Psoas muscle (tissue), 8 donors: ENCODE data around the gene CUTC. TPM values are rescaled to one million over a fixed set of nuclear protein-coding genes. Genes with fewer than 3 reads are reported as not detected.

ENCODE experiments used
- ATAC-seq, 4 donors: fragments of 200-7000 bp; cut with Tn5 transposase; one replicate each; pipeline ENCODE4 v1.9.1; 2020; ENCODE audit warnings: moderate library complexity in 3 of 4, mild to moderate bottlenecking in 2 of 4
- DNase-seq, 2 donors: peaks; one replicate each; pipeline ENCODE4 v3.0.0-alpha.2; 2020
- H3K27ac ChIP-seq: fragments of 200-600 bp; one replicate; pipeline ENCODE4 v1.8.0; 2022
- H3K27me3 ChIP-seq, 3 donors: fragments of 200-600 bp in 1 of 3; one replicate each; pipeline versions ENCODE4 v1.6.1 to v1.8.0; 2013 to 2022; ENCODE audit warnings: low read length in 2 of 3, mild to moderate bottlenecking in 2 of 3, moderate library complexity in 1 of 3; ENCODE audit not compliant: insufficient read depth in 3 of 3
- H3K36me3 ChIP-seq, 2 donors: fragments of 200-600 bp in 1 of 2; one replicate each; pipeline versions ENCODE4 v1.6.1 to v1.8.0; 2013 to 2022; ENCODE audit warnings: low read depth in 1 of 2, mild to moderate bottlenecking in 1 of 2, moderate library complexity in 1 of 2; ENCODE audit not compliant: insufficient read depth in 1 of 2
- H3K4me1 ChIP-seq: fragments of 200-600 bp; one replicate; pipeline ENCODE4 v1.8.0; 2022
- H3K4me3 ChIP-seq: fragments of 200-600 bp; one replicate; pipeline ENCODE4 v1.8.0; 2022; ENCODE audit warnings: mild to moderate bottlenecking
- H3K9me3 ChIP-seq: fragments of 200-600 bp; one replicate; pipeline ENCODE4 v1.8.0; 2022
- CTCF ChIP-seq: fragments of 200-600 bp; IDR thresholded peaks from one replicate; pipeline ENCODE4 v1.8.0; 2022; ENCODE audit warnings: antibody characterized with exemption
- WGBS, 3 donors: extraction: QIAGEN DNeasy Blood & Tissue Kit; methylation state at CpG; one replicate each; pipeline versions ENCODE4 v1.1.6 to v1.1.7; 2013; 5-methylcytosine and 5-hydroxymethylcytosine counted together
- intact Hi-C, 2 donors: fragments of 100-400 bp; cut with DNase I; formaldehyde crosslinking; loops; one replicate each; pipeline versions ENCODE4 v1.11.0 to v1.14.2; 2022
- long read RNA-seq, 2 donors: library from polyadenylated mRNA; unstranded; transcript quantifications; one replicate each; pipeline ENCODE4 v2.0.0, GENCODE V29; 2021
- polyA plus RNA-seq, 3 donors: library from polyadenylated mRNA; stranded (reverse); fragments of 200-250 nt; gene quantifications; one replicate each; pipeline ENCODE4 v1.2.3, GENCODE V29; 2013
- total RNA-seq, 4 donors: library from RNA; stranded (reverse); fragmentation: NEBNext Ultra II Directional in 2 of 4; extraction: Animal tissue kit (Norgen Biotek cat#: 25700) in 2 of 4; gene quantifications; one replicate each; pipeline versions ENCODE4 v1.2.1 to v1.2.4, GENCODE V29; 2021 to 2023
- donor health status: healthy with polysubstance abuse.
- donor health status: DM: no; HTN: no; CAD: no; lungs with moderate emphysema.
- donor health status: Bipolar disorder and iron deficiency.
- donor health status: healthy.
- donor health status: DM: yes; HTN: yes; CAD: no.
- donor health status: DM: no; HTN: no; CAD: no.
- donor health status: DM: no; HTN: no; CAD: no.
- donor health status: DM: yes; HTN: yes; CAD: no.

Gene CUTC, protein sequence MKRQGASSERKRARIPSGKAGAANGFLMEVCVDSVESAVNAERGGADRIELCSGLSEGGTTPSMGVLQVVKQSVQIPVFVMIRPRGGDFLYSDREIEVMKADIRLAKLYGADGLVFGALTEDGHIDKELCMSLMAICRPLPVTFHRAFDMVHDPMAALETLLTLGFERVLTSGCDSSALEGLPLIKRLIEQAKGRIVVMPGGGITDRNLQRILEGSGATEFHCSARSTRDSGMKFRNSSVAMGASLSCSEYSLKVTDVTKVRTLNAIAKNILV
- total RNA-seq = 100 to 1,000 TPM; 108 to 179 (median 133) TPM
- polyA plus RNA-seq = 100 to 1,000 TPM in 2 of 3 donors, 10 to 100 TPM in 1; 52.8 to 167 (median 112) TPM
- long read RNA-seq, donor 1, transcript CUTC-202 (9 exons, 1,346 nt) = major isoform, 72 of 87 reads
- long read RNA-seq, donor 1, transcript CUTC-203 (8 exons, 831 nt) = minor isoform, 5 of 87 reads
- long read RNA-seq, donor 1, partial matches to known transcripts = 3 of 87 reads
- long read RNA-seq, donor 1, other reads (novel, unspliced or antisense) = 7 of 87 reads
- long read RNA-seq, donor 2, transcript CUTC-203 (8 exons, 831 nt) = minor isoform, 7 of 175 reads
- long read RNA-seq, donor 2, transcript CUTC-202 (9 exons, 1,346 nt) = major isoform, 143 of 175 reads
- long read RNA-seq, donor 2, partial matches to known transcripts = 6 of 175 reads
- long read RNA-seq, donor 2, other reads (novel, unspliced or antisense) = 19 of 175 reads

GRCh38 chr10:99732033-99732842 is at the start of gene CUTC, which contains the start of gene COX15:
TSS of gene CUTC (plus strand) at chr10:99732234. CDS start at chr10:99732349, 115 bp downstream.
TSS of gene COX15 (minus strand) at chr10:99732127. CDS start at chr10:99732049, 78 bp downstream.
- Histone ChIP-seq H3K27me3 (no peaks in the 10 kb centered on the region), H3K27ac (peak within 1 kb of the TSS; percentile 98), H3K36me3 (peaks cover 0 to 40% of the 10 kb centered on the region in 2 donors), H3K4me3 (peak within 1 kb of the TSS; percentile 95), H3K4me1 (peaks cover 51% of the 10 kb centered on the region), H3K9me3 (no peaks in the 10 kb centered on the region)
- DNase-seq (peak; percentile 96 to 99), ATAC-seq (peak; percentile 92 to 93 (median 93))
- peak; percentile 46 for TF ChIP-seq CTCF
- intact Hi-C loops = loop anchor here in 1 of 2 donors (1.0 to 2.0 kb wide), 2 partner anchors 39 to 111 kb away; no protein-coding TSS in a partner anchor
- 0% methylated on average over 63 to 73 of the region's 73 CpGs for WGBS, 3 donors

- Histone ChIP-seq H3K27me3 (no peaks in the 10 kb centered on the region), H3K36me3 (peaks cover 5 to 13% of the 10 kb centered on the region in 2 donors), H3K9me3 (no peaks in the 10 kb centered on the region), H3K4me3 (no peak overlapping the region), H3K4me1 (peaks cover 6% of the 10 kb centered on the region), H3K27ac (peak overlapping the region; percentile 31)
- intact Hi-C loops = no loop called here
- WGBS, 3 donors = 65 to 75% (median 75%) methylated on average over 1 of the region's 1 CpG
- no peak for DNase-seq
- no peak for TF ChIP-seq CTCF
- peak in 2 of 4 donors; percentile 37 to 42 for ATAC-seq
Measured at GRCh38 chr10:99682752-99683151, 49.3 kb upstream of the CUTC start.

GRCh38 chr10:99685597-99685967 is 46.5 kb upstream of the CUTC start:
- Histone ChIP-seq H3K4me3 (no peak overlapping the region), H3K27ac (no peak overlapping the region), H3K4me1 (peaks cover 6% of the 10 kb centered on the region), H3K9me3 (no peaks in the 10 kb centered on the region), H3K27me3 (no peaks in the 10 kb centered on the region), H3K36me3 (no peaks in the 10 kb centered on the region)
- no peak for DNase-seq
- WGBS, 3 donors = 70 to 73% (median 72%) methylated on average over 2 of the region's 2 CpGs
- no peak for TF ChIP-seq CTCF
- intact Hi-C loops = no loop called here
- no peak for ATAC-seq

DNA sequence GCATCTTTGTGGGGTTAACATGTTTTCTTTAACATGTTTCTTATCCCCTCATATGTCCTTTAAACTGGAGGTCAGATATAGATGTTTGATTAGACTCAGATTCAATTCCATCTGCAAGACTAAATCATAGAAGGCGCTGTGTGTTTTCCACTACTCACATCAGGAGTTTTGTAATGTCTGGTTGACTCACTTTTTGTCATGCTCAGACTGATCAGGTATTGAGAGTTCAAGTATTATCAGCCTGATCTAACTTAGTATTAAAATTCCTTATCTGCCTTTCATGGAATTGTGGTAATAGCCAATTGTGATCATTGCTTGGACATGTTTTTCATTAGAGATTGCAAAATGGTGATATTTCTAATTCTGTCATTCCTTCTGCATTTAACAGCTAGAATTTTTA is 42.6 kb upstream of the CUTC start:
- Histone ChIP-seq H3K9me3 (no peaks in the 10 kb centered on the region), H3K27ac (no peak overlapping the region), H3K36me3 (peaks cover 3 to 15% of the 10 kb centered on the region in 2 donors), H3K4me1 (no peaks in the 10 kb centered on the region), H3K27me3 (no peaks in the 10 kb centered on the region), H3K4me3 (no peak overlapping the region)
- DNase-seq (no peak), ATAC-seq (no peak)
- 96 to 100% (median 97%) methylated on average over 1 of the region's 1 CpG for WGBS, 3 donors
- no peak for TF ChIP-seq CTCF
- intact Hi-C loops = no loop called here
